HG03025 (cell line): ENCODE measurements around the gene ZNF586.
A peak's percentile ranks its signal among the peaks of the same experiment; 100 is the strongest.
"Not testable (repeated sequence)": the region's sequence is repeated elsewhere in the genome, so short reads cannot be mapped to it uniquely, and the experiment has no call there.

Experiments used
- ATAC-seq: cut with Tn5 transposase; IDR thresholded peaks from one replicate; pipeline ENCODE4 v1.9.1; 2021; ENCODE audit warnings: mild to moderate bottlenecking, moderate library complexity; ENCODE audit not compliant: unreplicated experiment, low FRiP score

The ZNF586 gene

GRCh38 chr19:57769345-57770131 is at the start of gene ZNF586:
Gene ZNF586, plus strand, starts transcription at chr19:57769676. Its CDS starts 167 bp downstream, at chr19:57769843.
- ATAC-seq, result peak; percentile 77

- no peak for ATAC-seq
Measured at GRCh38 chr19:57719901-57720519, 49.5 kb upstream of the ZNF586 start.

- ATAC-seq, result no peak
Measured at GRCh38 chr19:57720878-57721277, 48.6 kb upstream of the ZNF586 start.

- ATAC-seq, result not testable (repeated sequence)
Measured at GRCh38 chr19:57738320-57738719, 31.2 kb upstream of the ZNF586 start.

GRCh38 chr19:57738770-57739169 is 30.7 kb upstream of the ZNF586 start:
- ATAC-seq, result not testable (repeated sequence)

- ATAC-seq, result peak; percentile 86
Measured at GRCh38 chr19:57746580-57747471, 22.6 kb upstream of the ZNF586 start, which contains the start of gene ZNF776. Gene ZNF776, plus strand, starts transcription at chr19:57746815. Its CDS starts 244 bp downstream, at chr19:57747059.

GRCh38 chr19:57747472-57747807 is 22.0 kb upstream of the ZNF586 start:
- ATAC-seq, result no peak

GRCh38 chr19:57748029-57748428 is 21.4 kb upstream of the ZNF586 start:
- ATAC-seq, result no peak

GRCh38 chr19:57754091-57754673 is 15.3 kb upstream of the ZNF586 start:
- ATAC-seq, result no peak

GRCh38 chr19:57755031-57755430 is 14.4 kb upstream of the ZNF586 start:
- ATAC-seq, result no peak

GRCh38 chr19:57757941-57758340 is 11.5 kb upstream of the ZNF586 start:
- no peak for ATAC-seq

GRCh38 chr19:57759096-57759495 is 10.4 kb upstream of the ZNF586 start:
- no peak for ATAC-seq

- no peak for ATAC-seq
Measured at GRCh38 chr19:57771417-57771816, 1.9 kb downstream of the ZNF586 start.

- ATAC-seq, result no peak
Measured at GRCh38 chr19:57773488-57773887, 4.0 kb downstream of the ZNF586 start.

GRCh38 chr19:57776764-57777296 is 7.4 kb downstream of the ZNF586 start:
- no peak for ATAC-seq

- ATAC-seq, result no peak
Measured at GRCh38 chr19:57778336-57778735, 8.9 kb downstream of the ZNF586 start.

- no peak for ATAC-seq
Measured at GRCh38 chr19:57779220-57779845, 9.9 kb downstream of the ZNF586 start.

- no peak for ATAC-seq
Measured at GRCh38 chr19:57786286-57786685, 16.8 kb downstream of the ZNF586 start.

GRCh38 chr19:57786906-57787305 is 17.4 kb downstream of the ZNF586 start:
- ATAC-seq, result no peak

GRCh38 chr19:57788114-57788692 is 18.7 kb downstream of the ZNF586 start:
- ATAC-seq, result no peak
